ENCODE data around the gene SYNGR1.

The SYNGR1 gene

GRCh38 chr22:39419096-39419495, 69.3 kb downstream of the SYNGR1 start:
- H3K4me3 ChIP-seq (IDR thresholded peaks at IDR 0.05; ENCODE audit: insufficient read depth, low read depth, low read length), result no peak overlapping the region

GRCh38 chr22:39419911-39420310, 70.1 kb downstream of the SYNGR1 start:
- Histone ChIP-seq H3K79me2 (ENCODE audit: insufficient read depth, low read depth) (no peaks in the 10 kb centered on the region), H3K4me3 (IDR thresholded peaks at IDR 0.05; ENCODE audit: insufficient read depth, low read depth, low read length) (no peak overlapping the region), H3K36me3 (ENCODE audit: insufficient read depth) (no peaks in the 10 kb centered on the region; the same call in 1 of the 2 replicates), H3K27me3 (ENCODE audit: insufficient read depth, low read depth) (no peaks in the 10 kb centered on the region), H3K4me2 (no peak overlapping the region), H4K20me1 (ENCODE audit: insufficient read depth) (no peaks in the 10 kb centered on the region), H2AFZ (ENCODE audit: low read depth) (no peak overlapping the region), H3K9ac (no peak overlapping the region), H3K4me1 (ENCODE audit: low read depth, poor library complexity, severe bottlenecking) (no peaks in the 10 kb centered on the region), H3K27ac (no peak overlapping the region)
- no peak for TF ChIP-seq CTCF (conservative IDR thresholded peaks at IDR 0.05; ENCODE audit: low read depth, low read length)

More at GRCh38 chr22:39419096-39419495, 69.3 kb downstream of the SYNGR1 start:
- Histone ChIP-seq H3K27ac (no peak overlapping the region), H3K4me2 (no peak overlapping the region), H3K36me3 (ENCODE audit: insufficient read depth) (no peaks in the 10 kb centered on the region; the same call in 1 of the 2 replicates), H3K4me1 (ENCODE audit: low read depth, poor library complexity, severe bottlenecking) (no peaks in the 10 kb centered on the region), H3K79me2 (ENCODE audit: insufficient read depth, low read depth) (no peaks in the 10 kb centered on the region), H3K9ac (no peak overlapping the region), H2AFZ (ENCODE audit: low read depth) (no peak overlapping the region), H3K27me3 (ENCODE audit: insufficient read depth, low read depth) (no peaks in the 10 kb centered on the region), H4K20me1 (ENCODE audit: insufficient read depth) (no peaks in the 10 kb centered on the region)
- no peak for TF ChIP-seq CTCF (conservative IDR thresholded peaks at IDR 0.05; ENCODE audit: low read depth, low read length)

- Histone ChIP-seq H3K27ac (no peak overlapping the region), H3K4me3 (IDR thresholded peaks at IDR 0.05; ENCODE audit: insufficient read depth, low read depth, low read length) (no peak overlapping the region), H4K20me1 (ENCODE audit: insufficient read depth) (no peaks in the 10 kb centered on the region), H3K36me3 (ENCODE audit: insufficient read depth) (no peaks in the 10 kb centered on the region; the same call in 1 of the 2 replicates), H2AFZ (ENCODE audit: low read depth) (no peak overlapping the region), H3K4me1 (ENCODE audit: low read depth, poor library complexity, severe bottlenecking) (peaks cover 7% of the 10 kb centered on the region), H3K9ac (no peak overlapping the region), H3K27me3 (ENCODE audit: insufficient read depth, low read depth) (no peaks in the 10 kb centered on the region), H3K4me2 (no peak overlapping the region), H3K79me2 (ENCODE audit: insufficient read depth, low read depth) (no peaks in the 10 kb centered on the region)
- TF ChIP-seq CTCF (conservative IDR thresholded peaks at IDR 0.05; ENCODE audit: low read depth, low read length), result no peak
Measured at GRCh38 chr22:39421691-39422090, 71.9 kb downstream of the SYNGR1 start.

- Histone ChIP-seq H3K36me3 (ENCODE audit: insufficient read depth) (no peaks in the 10 kb centered on the region; the same call in 1 of the 2 replicates), H2AFZ (ENCODE audit: low read depth) (no peak overlapping the region), H3K4me1 (ENCODE audit: low read depth, poor library complexity, severe bottlenecking) (peaks cover 11% of the 10 kb centered on the region), H3K79me2 (ENCODE audit: insufficient read depth, low read depth) (no peaks in the 10 kb centered on the region), H4K20me1 (ENCODE audit: insufficient read depth) (no peaks in the 10 kb centered on the region), H3K4me2 (no peak overlapping the region), H3K27me3 (ENCODE audit: insufficient read depth, low read depth) (no peaks in the 10 kb centered on the region), H3K27ac (no peak overlapping the region), H3K9ac (no peak overlapping the region), H3K4me3 (IDR thresholded peaks at IDR 0.05; ENCODE audit: insufficient read depth, low read depth, low read length) (no peak overlapping the region)
- TF ChIP-seq CTCF (conservative IDR thresholded peaks at IDR 0.05; ENCODE audit: low read depth, low read length), result no peak
Measured at GRCh38 chr22:39422101-39422500, 72.3 kb downstream of the SYNGR1 start.

Data from KMS-11 (cell line).